Tibial nerve (tissue), 4 donors: ENCODE results near the gene HLA-C. TPM values are rescaled to one million over a fixed set of nuclear protein-coding genes. Genes with fewer than 3 reads are reported as not detected.

Experiments used
- DNase-seq, 2 donors: peaks; one replicate each; pipeline ENCODE4 v3.0.0-alpha.2; 2019; ENCODE audit warnings: low spot score in 2 of 2
- H3K27ac ChIP-seq, 4 donors: fragments of 200-600 bp; sonication (generic) in 3 of 4; one replicate each; pipeline ENCODE4 v1.5.1; 2017 to 2019; ENCODE audit warnings: mild to moderate bottlenecking in 1 of 4
- H3K27me3 ChIP-seq, 2 donors: fragments of 200-600 bp; sonication (generic) in 1 of 2; one replicate each; pipeline versions ENCODE4 v1.5.1 to v1.6.0; 2017 to 2019
- H3K36me3 ChIP-seq, 3 donors: fragments of 200-600 bp; sonication (generic); one replicate each; pipeline ENCODE4 v1.5.1; 2018 to 2019
- H3K4me1 ChIP-seq, 4 donors: fragments of 200-600 bp; sonication (generic) in 3 of 4; one replicate each; pipeline ENCODE4 v1.5.1; 2017 to 2019
- H3K4me3 ChIP-seq, 4 donors: fragments of 200-600 bp; sonication (generic) in 3 of 4; one replicate each; pipeline ENCODE4 v1.5.1; 2017 to 2019; ENCODE audit warnings: mild to moderate bottlenecking in 1 of 4, moderate library complexity in 1 of 4
- H3K9me3 ChIP-seq, 4 donors: fragments of 200-600 bp; sonication (generic) in 3 of 4; one replicate each; pipeline ENCODE4 v1.5.1; 2017 to 2019
- CTCF ChIP-seq, 5 experiments: fragments of 200-600 bp in 3 of 5; fragments of 450-650 bp in 2 of 5; sonication (generic) in 3 of 5; IDR thresholded peaks; one replicate each; pipeline ENCODE4 v1.5.1; 2016 to 2019; ENCODE audit warnings: antibody characterized with exemption in 5 of 5, mild to moderate bottlenecking in 3 of 5, moderate library complexity in 2 of 5
- EP300 ChIP-seq, 2 donors: sonication (generic); formaldehyde crosslinking; IDR thresholded peaks; one replicate each; pipeline ENCODE4 v1.6.1; 2017; ENCODE audit warnings: antibody characterized with exemption in 2 of 2, mild to moderate bottlenecking in 1 of 2
- POLR2A ChIP-seq, 2 donors: fragments of 450-650 bp; IDR thresholded peaks; one replicate each; pipeline ENCODE4 v1.6.1; 2017; ENCODE audit warnings: antibody characterized with exemption in 2 of 2, mild to moderate bottlenecking in 2 of 2, moderate library complexity in 2 of 2
- WGBS, 2 donors: methylation state at CpG; one replicate each; pipeline ENCODE4 v1.1.5; 2018; 5-methylcytosine and 5-hydroxymethylcytosine counted together
- small RNA-seq: library from RNA; depleted of rRNA; stranded (forward); fragments of <200 nt; gene quantifications from one replicate; pipeline ENCODE3, GENCODE V24; 2016
- total RNA-seq, 4 donors: library from RNA; depleted of rRNA; stranded (reverse); fragments of >200 nt; gene quantifications; one replicate each; pipeline ENCODE4 v1.1.0, GENCODE V29; 2016

HLA-C gene
- total RNA-seq, 4 donors from 2014 or later = 148 to 482 (median 409) TPM

- TF ChIP-seq EP300 (IDR thresholded peaks at IDR 0.05) = no peak
- no peak for TF ChIP-seq CTCF (IDR thresholded peaks at IDR 0.05)
- TF ChIP-seq POLR2A (IDR thresholded peaks at IDR 0.05) = no peak
- H3K9me3 ChIP-seq = no peaks in the 10 kb centered on the region
- 83 to 85% methylated on average over 6 of the region's 6 CpGs for WGBS, 2 donors
- no peaks in the 10 kb centered on the region for H3K36me3 ChIP-seq
- no peak overlapping the region for H3K4me3 ChIP-seq
- H3K27me3 ChIP-seq = no peaks in the 10 kb centered on the region
- H3K4me1 ChIP-seq = no peaks in the 10 kb centered on the region
- no peak overlapping the region for H3K27ac ChIP-seq
- no peak for DNase-seq
Observed at GRCh38 chr6:31228476-31228875, 43.4 kb downstream of the HLA-C start.

GRCh38 chr6:31227143-31227542, 44.7 kb downstream of the HLA-C start:
- Histone ChIP-seq H3K9me3 (no peaks in the 10 kb centered on the region), H3K36me3 (no peaks in the 10 kb centered on the region), H3K27me3 (no peaks in the 10 kb centered on the region), H3K27ac (no peak overlapping the region), H3K4me3 (no peak overlapping the region), H3K4me1 (no peaks in the 10 kb centered on the region)
- 77 to 83% methylated on average over 7 of the region's 7 CpGs for WGBS, 2 donors
- no peak for TF ChIP-seq EP300 (IDR thresholded peaks at IDR 0.05)
- TF ChIP-seq POLR2A (IDR thresholded peaks at IDR 0.05) = no peak
- TF ChIP-seq CTCF (IDR thresholded peaks at IDR 0.05) = no peak
- no peak for DNase-seq

- no peaks in the 10 kb centered on the region for H3K27me3 ChIP-seq
- TF ChIP-seq CTCF (IDR thresholded peaks at IDR 0.05) = no peak
- no peak for TF ChIP-seq POLR2A (IDR thresholded peaks at IDR 0.05)
- no peak for TF ChIP-seq EP300 (IDR thresholded peaks at IDR 0.05)
- DNase-seq = no peak
- H3K4me3 ChIP-seq = no peak overlapping the region
- H3K36me3 ChIP-seq = no peaks in the 10 kb centered on the region
- no peaks in the 10 kb centered on the region for H3K4me1 ChIP-seq
- WGBS, 2 donors = 58 to 68% methylated on average over 5 to 7 of the region's 7 CpGs
- H3K27ac ChIP-seq = no peak overlapping the region
- H3K9me3 ChIP-seq = no peaks in the 10 kb centered on the region
Observed at GRCh38 chr6:31225735-31226134, 46.2 kb downstream of the HLA-C start.

- DNase-seq = no peak
- no peaks in the 10 kb centered on the region for H3K27me3 ChIP-seq
- H3K27ac ChIP-seq = no peak overlapping the region
- no peaks in the 10 kb centered on the region for H3K4me1 ChIP-seq
- no peak overlapping the region for H3K4me3 ChIP-seq
- H3K9me3 ChIP-seq = no peaks in the 10 kb centered on the region
- H3K36me3 ChIP-seq = no peaks in the 10 kb centered on the region
- TF ChIP-seq EP300 (IDR thresholded peaks at IDR 0.05) = no peak
- no peak for TF ChIP-seq POLR2A (IDR thresholded peaks at IDR 0.05)
- TF ChIP-seq CTCF (IDR thresholded peaks at IDR 0.05) = no peak
Observed at GRCh38 chr6:31222496-31222895, 49.4 kb downstream of the HLA-C start.

Small RNA genes within 50 kb of the gene (small RNA-seq; reads per million reads assigned to genes)
- not detected for gene AL662844.1

Other genes starting within 250 kb of the HLA-C start
- gene C6orf15, start 159.5 kb downstream of the HLA-C start, total RNA-seq = not detected
- 1 to 10 TPM in 3 of 4 donors, under 1 TPM in 1; 0.42 to 8.5 (median 2.2) TPM for gene PSORS1C1, start 157.3 kb downstream of the HLA-C start, total RNA-seq
- gene CDSN, start 151.6 kb downstream of the HLA-C start, total RNA-seq = not detected
- gene PSORS1C2, start 133.0 kb downstream of the HLA-C start, total RNA-seq = not detected
- 10 to 100 TPM; 13.8 to 25.1 (median 18.7) TPM for gene CCHCR1, start 114.3 kb downstream of the HLA-C start, total RNA-seq
- gene TCF19, start 113.5 kb downstream of the HLA-C start, total RNA-seq = 1 to 10 TPM; 1.2 to 4.6 (median 4.0) TPM
- gene POU5F1, start 101.4 kb downstream of the HLA-C start, total RNA-seq = 1 to 10 TPM in 2 of 4 donors, not detected in 2; 1.2 to 9.8 TPM
- 100 to 1,000 TPM; 570 to 933 (median 787) TPM for gene HLA-B, start 85.1 kb upstream of the HLA-C start, total RNA-seq
- 10 to 100 TPM; 15.9 to 28.3 (median 23.7) TPM for gene MICA, start 131.5 kb upstream of the HLA-C start, total RNA-seq
- 1 to 10 TPM; 1.0 to 8.0 (median 4.1) TPM for gene MICB, start 226.1 kb upstream of the HLA-C start, total RNA-seq